K562 (cell line): ENCODE data around the gene MEOX2. TPM values are rescaled to one million over a fixed set of nuclear protein-coding genes. Genes with fewer than 3 reads are reported as not detected.

Experiments used
- ATAC-seq: fragments of 200-7000 bp; cut with Tn5 transposase; 3 replicates; pipeline ENCODE4 v1.9.1; 2020; ENCODE audit warnings: moderate library complexity
- Bru-seq: library from RNA; stranded (reverse); fragments of 400-500 nt; gene quantifications from one replicate; lab custom pipeline; 2021; lab: Mats Ljungman, UMichigan
- BruChase-seq, 2 experiments: library from RNA; stranded (reverse); fragments of 400-500 nt; gene quantifications; one replicate each; lab custom pipeline; 2021; lab: Mats Ljungman, UMichigan
- BruUV-seq: library from RNA; stranded (reverse); fragments of 400-500 nt; replicated peaks from 2 replicates; lab custom pipeline; 2021; lab: Mats Ljungman, UMichigan
- CTCF ChIA-PET: fragments of 300-600 bp; formaldehyde crosslinking; extraction: SDS; loops from one replicate; lab custom pipeline; 2021; ENCODE audit warnings: low intra/inter-chr PET ratio; lab: Yijun Ruan, JAX
- POLR2A ChIA-PET: fragments of 300-600, 350-650 bp; sonication (Branson Sonifier 250); formaldehyde crosslinking; extraction: SDS; loops from one replicate; lab custom pipeline; 2021; ENCODE audit warnings: antibody characterized with exemption, inconsistent platforms; lab: Yijun Ruan, JAX
- DNase-seq, 4 experiments: peaks; one replicate each; pipeline versions ENCODE4 v3.0.0 to v3.0.0-alpha.2; 2011 to 2018; ENCODE audit warnings: low spot score in 3 of 4, mixed read lengths in 3 of 4; ENCODE audit errors: extremely low read depth in 1 of 4
- FAIRE-seq: peaks from 2 replicates; lab custom pipeline; 2011; peaks lifted over from hg19 to GRCh38; lab: Jason Lieb, UNC
- H2AFZ ChIP-seq: 2 replicates; pipeline ENCODE4 v1.6.0; 2011; ENCODE audit warnings: low read depth, low read length, control low read depth, inconsistent platforms
- H3K27ac ChIP-seq: fragments of 200-600 bp; 3 replicates; pipeline ENCODE4 v1.8.0; 2011; ENCODE audit warnings: low read depth, mild to moderate bottlenecking, control low read depth, inconsistent platforms, low read length, moderate library complexity, mixed read lengths; ENCODE audit errors: extremely low read depth
- H3K27me3 ChIP-seq, 2 experiments: fragments of 300-600 bp in 1 of 2; 2 replicates in 1 of 2; 3 replicates in 1 of 2; pipeline versions ENCODE4 v1.6.0 to v1.8.0; 2011; ENCODE audit warnings: inconsistent platforms in 2 of 2, low read length in 2 of 2, mild to moderate bottlenecking in 1 of 2, mixed read lengths in 1 of 2, moderate library complexity in 1 of 2; ENCODE audit not compliant: control insufficient read depth in 2 of 2, insufficient read depth in 2 of 2
- H3K36me3 ChIP-seq: fragments of 300-600 bp; 3 replicates; pipeline ENCODE4 v1.8.0; 2011; ENCODE audit warnings: mild to moderate bottlenecking, low read length, inconsistent platforms; ENCODE audit not compliant: control insufficient read depth, insufficient read depth
- H3K4me1 ChIP-seq, 2 experiments: fragments of 200-600 bp in 1 of 2; replicated peaks in 1 of 2; 2 replicates in 1 of 2; 3 replicates in 1 of 2; pipeline versions ENCODE4 v1.5.1 to v1.8.0; 2011; ENCODE audit warnings: inconsistent platforms in 2 of 2, low read length in 2 of 2, mild to moderate bottlenecking in 1 of 2, mixed read lengths in 1 of 2, moderate library complexity in 1 of 2; ENCODE audit not compliant: control insufficient read depth in 2 of 2, insufficient read depth in 2 of 2
- H3K4me2 ChIP-seq: 2 replicates; pipeline ENCODE4 v1.6.1; 2011; ENCODE audit warnings: low read length, control low read depth, inconsistent platforms, mixed read lengths; ENCODE audit not compliant: insufficient read depth
- H3K4me3 ChIP-seq: fragments of 200-600 bp; sonication (generic), shearing (Covaris generic); 2 replicates; pipeline ENCODE4 v1.5.1; 2016; ENCODE audit warnings: control low read depth, inconsistent platforms
- H3K79me2 ChIP-seq: fragments of 200-600 bp; 3 replicates; pipeline ENCODE4 v1.8.0; 2011; ENCODE audit warnings: low read length, inconsistent platforms; ENCODE audit not compliant: control insufficient read depth, insufficient read depth
- H3K9ac ChIP-seq, 2 experiments: 2 replicates each; pipeline versions ENCODE4 v1.6.0 to v1.6.1; 2011; ENCODE audit warnings: low read depth in 2 of 2, low read length in 2 of 2, control low read depth in 1 of 2, inconsistent platforms in 1 of 2, mild to moderate bottlenecking in 1 of 2, mixed read lengths in 1 of 2; ENCODE audit not compliant: insufficient read depth in 1 of 2
- H3K9me1 ChIP-seq: one replicate; pipeline ENCODE4 v1.6.0; 2011; ENCODE audit warnings: inconsistent platforms, mild to moderate bottlenecking, low read length, moderate library complexity; ENCODE audit not compliant: control insufficient read depth, insufficient read depth
- H3K9me3 ChIP-seq: replicated peaks from 2 replicates; pipeline ENCODE4 v1.5.1; 2011; ENCODE audit warnings: low read depth, low read length, inconsistent platforms; ENCODE audit not compliant: control insufficient read depth, insufficient read depth
- H4K20me1 ChIP-seq: replicated peaks from 2 replicates; pipeline ENCODE4 v1.6.1; 2011; ENCODE audit warnings: low read length, inconsistent platforms, mixed read lengths; ENCODE audit not compliant: control insufficient read depth, insufficient read depth
- CEBPB ChIP-seq: fragments of 450-650 bp; IDR thresholded peaks from 2 replicates; pipeline ENCODE4 v1.6.1; 2016; ENCODE audit warnings: missing genetic modification characterization, missing compliant biosample characterization
- DDX20 ChIP-seq: fragments of 450-650 bp; IDR thresholded peaks from 2 replicates; pipeline ENCODE4 v1.6.1; 2016; ENCODE audit warnings: missing genetic modification characterization, low read depth, mild to moderate bottlenecking, missing compliant biosample characterization, moderate library complexity
- FOSL1 ChIP-seq: fragments of 200-800 bp; sonication (Bioruptor generic); conservative IDR thresholded peaks from 2 replicates; pipeline ENCODE4 v1.6.1; 2016; ENCODE audit warnings: missing genetic modification characterization, missing compliant biosample characterization
- FOXM1 ChIP-seq, 2 experiments: fragments of 450-650 bp in 1 of 2; sonication (generic) in 1 of 2; formaldehyde crosslinking in 1 of 2; IDR thresholded peaks; 2 replicates each; pipeline versions ENCODE4 v1.6.1 to v1.9.0; 2017 to 2022; ENCODE audit warnings: low read depth in 2 of 2, mild to moderate bottlenecking in 2 of 2, missing genetic modification reagents in 1 of 2, moderate library complexity in 1 of 2
- HNRNPH1 ChIP-seq: fragments of 200-400 bp; formaldehyde crosslinking; optimal IDR thresholded peaks from 2 replicates; pipeline ENCODE3; 2017; ENCODE audit warnings: low read depth, mild to moderate bottlenecking, low read length, moderate library complexity
- NFATC3 ChIP-seq: fragments of 450-650 bp; IDR thresholded peaks from 2 replicates; pipeline ENCODE4 v1.6.1; 2017; ENCODE audit warnings: mild to moderate bottlenecking
- PTRF ChIP-seq: fragments of 450-650 bp; IDR thresholded peaks from 2 replicates; pipeline ENCODE4 v1.6.1; 2016; ENCODE audit warnings: mild to moderate bottlenecking, missing genetic modification characterization, missing compliant biosample characterization
- RB1 ChIP-seq: fragments of 450-650 bp; IDR thresholded peaks from 2 replicates; pipeline ENCODE4 v1.6.1; 2017; ENCODE audit warnings: low read depth, mild to moderate bottlenecking
- RBM34 ChIP-seq: fragments of 200-400 bp; formaldehyde crosslinking; IDR thresholded peaks from 2 replicates; pipeline ENCODE4 v1.6.1; 2018; ENCODE audit warnings: low read length, borderline replicate concordance; ENCODE audit not compliant: insufficient read depth
- SMARCB1 ChIP-seq: IDR thresholded peaks from 2 replicates; pipeline ENCODE4 v1.6.1; 2011; ENCODE audit warnings: improper control_type of control experiment, low read depth; ENCODE audit not compliant: insufficient read length
- TEAD1 ChIP-seq, 2 experiments: fragments of 450-650 bp in 1 of 2; sonication (generic) in 1 of 2; formaldehyde crosslinking; IDR thresholded peaks; 2 replicates each; pipeline versions ENCODE4 v1.4.0 to v1.8.0; 2020 to 2022; ENCODE audit warnings: mild to moderate bottlenecking in 2 of 2, missing genetic modification reagents in 1 of 2
- ZFP30 ChIP-seq: fragments of 250-450 bp; sonication (Bioruptor Pico); IDR thresholded peaks from 2 replicates; pipeline ENCODE4 v1.8.0; 2022; ENCODE audit warnings: moderate library complexity, mild to moderate bottlenecking, inconsistent platforms, borderline replicate concordance
- ZFPM2 ChIP-seq: fragments of 250-450 bp; sonication (Bioruptor Pico); IDR thresholded peaks from 2 replicates; pipeline ENCODE4 v1.5.1; 2022; ENCODE audit warnings: mild to moderate bottlenecking
- WGBS: fragments of 100-300 bp; shearing (Covaris generic); methylation state at CpG from one replicate; pipeline ENCODE4 v1.1.6; 2016; ENCODE audit warnings: low coverage, mixed read lengths; ENCODE audit not compliant: insufficient coverage; ENCODE audit errors: missing lambda C conversion rate; 5-methylcytosine and 5-hydroxymethylcytosine counted together
- in situ Hi-C: fragments of 300-500 bp; cut with MboI; formaldehyde crosslinking; loops from 4 replicates; pipeline ENCODE4 v1.15.0; 2018; ENCODE audit warnings: inconsistent platforms, mixed read lengths
- intact Hi-C: fragments of 100-400 bp; cut with micrococcal nuclease; formaldehyde crosslinking; loops from 2 replicates; pipeline ENCODE4 v1.14.2; 2022
- long read RNA-seq, 3 experiments: library from polyadenylated mRNA in 2 of 3; library from RNA in 1 of 3; unstranded in 2 of 3; stranded (forward) in 1 of 3; transcript quantifications; one replicate each; pipeline ENCODE4 v2.0.0, GENCODE V29; 2019 to 2022
- polyA minus RNA-seq, 3 experiments: library from RNA; depleted of rRNA, polyadenylated mRNA; stranded (reverse); fragments of >200 nt; gene quantifications; 2 replicates each; pipeline ENCODE4 v1.2.3, GENCODE V29; 2011
- polyA plus RNA-seq, 8 experiments: library from polyadenylated mRNA; depleted of rRNA in 4 of 8; stranded (reverse) in 5 of 8; unstranded in 3 of 8; fragments of >200 nt; fragmentation: Nextera tagmentation in 2 of 8; fragmentation: Illumina TruSeq in 1 of 8; extraction: Ambion mirVana in 2 of 8; extraction: Trizol in 1 of 8; gene quantifications; 2 replicates each; pipeline versions ENCODE4 v1.2.1 to v1.2.3, GENCODE V29; 2011 to 2014; ENCODE audit warnings: inconsistent platforms in 1 of 8, missing spikeins in 1 of 8
- total RNA-seq, 7 experiments: library from RNA; depleted of rRNA in 6 of 7; stranded (reverse); fragments of >200 nt in 6 of 7; fragmentation: Illumina TruSeq in 2 of 7; extraction: Trizol in 2 of 7; gene quantifications; 2 replicates each; pipeline versions ENCODE4 v1.2.1 to v1.2.3, GENCODE V29; 2011 to 2021; ENCODE audit warnings: low replicate concordance in 1 of 7
- TF ChIP-seq, protein P1 (sequence below): fragments of 450-650 bp; IDR thresholded peaks from 2 replicates; pipeline ENCODE4 v1.6.1; 2014; ENCODE audit warnings: low read depth, mild to moderate bottlenecking, moderate library complexity, borderline replicate concordance
- TF ChIP-seq, protein P2 (sequence below): fragments of 250-450 bp; sonication (Bioruptor Pico); IDR thresholded peaks from 2 replicates; pipeline ENCODE4 v1.5.0; 2022; ENCODE audit warnings: mild to moderate bottlenecking

Gene MEOX2
- total RNA-seq (2011; cell fraction: chromatin; rRNA removed; ENCODE audit: low replicate concordance): not detected in 2 replicates
- total RNA-seq (2011; cell fraction: nucleolus; rRNA removed): not detected in 2 replicates
- total RNA-seq (2011; cell fraction: nucleoplasm; rRNA removed): not detected in 2 replicates
- not detected in 2 replicates for total RNA-seq (2014; rRNA removed)
- not detected in 2 replicates for total RNA-seq (2014; rRNA removed; fragmentation: Illumina TruSeq; extraction: Trizol)
- not detected in 2 replicates for total RNA-seq (2015; rRNA removed; fragmentation: Illumina TruSeq; extraction: Trizol)
- not detected in 2 replicates for total RNA-seq (2021)
- polyA plus RNA-seq (2011; rRNA removed): not detected in 2 replicates
- polyA plus RNA-seq (2011; cell fraction: cytosol; rRNA removed): not detected in 2 replicates
- polyA plus RNA-seq (2011; cell fraction: nucleus; rRNA removed): not detected in 2 replicates
- polyA plus RNA-seq (2012): not detected in 2 replicates
- not detected in 2 replicates for polyA plus RNA-seq (2014; fragmentation: Illumina TruSeq; extraction: Trizol)
- polyA plus RNA-seq (2014; fragmentation: Nextera tagmentation; extraction: Ambion mirVana): not detected
- not detected in 2 replicates for polyA plus RNA-seq (2014; rRNA removed)
- not detected in 2 replicates for polyA minus RNA-seq (2011; rRNA and poly(A)+ RNA removed)
- not detected in 2 replicates for polyA minus RNA-seq (2011; cell fraction: cytosol; rRNA and poly(A)+ RNA removed)
- polyA minus RNA-seq (2011; cell fraction: nucleus; rRNA and poly(A)+ RNA removed): not detected in 2 replicates
- Bru-seq, nascent RNA: not detected
- BruChase-seq, experiment 1, labeled RNA remaining after a 2-hour chase: not detected
- not detected for BruChase-seq, experiment 2, labeled RNA remaining after a 6-hour chase
- long read RNA-seq, experiment 1: 0 reads
- long read RNA-seq, experiment 2: 0 reads
- long read RNA-seq, experiment 3: 0 reads

- Histone ChIP-seq H3K79me2 (no peaks in the 10 kb centered on the region), H3K27ac (no peak within 1 kb of the TSS), H3K4me1 (no peaks in the 10 kb centered on the region), H3K4me3 (no peak within 1 kb of the TSS), H3K4me2 (no peak within 1 kb of the TSS), H3K27me3 (no peaks in the 10 kb centered on the region), H4K20me1 (no peaks in the 10 kb centered on the region), H3K9ac (no peak within 1 kb of the TSS), H2AFZ (no peak within 1 kb of the TSS), H3K9me3 (no peaks in the 10 kb centered on the region), H3K36me3 (no peaks in the 10 kb centered on the region), H3K9me1 (no peaks in the 10 kb centered on the region)
- intact Hi-C loops: no loop called here
- FAIRE-seq (no peak), DNase-seq (no peak), ATAC-seq (no peak)
- POLR2A ChIA-PET: interaction anchor here (0.5 to 0.9 kb wide), 3 partner anchors 105 to 875 kb away, joined by 3 read pairs; no protein-coding TSS in a partner anchor
- no TSS peak for BruUV-seq
- CTCF ChIA-PET: no interaction called here
- WGBS: 2% methylated on average over 28 of the region's 32 CpGs
- in situ Hi-C loops: no loop called here
- TF ChIP-seq TEAD1 (CRISPR knock-in tag; IDR thresholded peaks at IDR 0.05) (no peak), PTRF (no peak), RB1 (no peak), CEBPB (no peak), FOXM1 (IDR thresholded peaks at IDR 0.05; ENCODE audit: low read depth) (no peak), FOXM1 (CRISPR knock-in tag; IDR thresholded peaks at IDR 0.05; ENCODE audit: low read depth) (no peak), ZFPM2 (CRISPR knock-in tag) (no peak), FOSL1 (tag) (no peak), ZFP30 (CRISPR knock-in tag) (no peak), SMARCB1 (no peak), NFATC3 (no peak), HNRNPH1 (no peak), DDX20 (no peak), RBM34 (no peak)
- TF ChIP-seq, protein P1, sequence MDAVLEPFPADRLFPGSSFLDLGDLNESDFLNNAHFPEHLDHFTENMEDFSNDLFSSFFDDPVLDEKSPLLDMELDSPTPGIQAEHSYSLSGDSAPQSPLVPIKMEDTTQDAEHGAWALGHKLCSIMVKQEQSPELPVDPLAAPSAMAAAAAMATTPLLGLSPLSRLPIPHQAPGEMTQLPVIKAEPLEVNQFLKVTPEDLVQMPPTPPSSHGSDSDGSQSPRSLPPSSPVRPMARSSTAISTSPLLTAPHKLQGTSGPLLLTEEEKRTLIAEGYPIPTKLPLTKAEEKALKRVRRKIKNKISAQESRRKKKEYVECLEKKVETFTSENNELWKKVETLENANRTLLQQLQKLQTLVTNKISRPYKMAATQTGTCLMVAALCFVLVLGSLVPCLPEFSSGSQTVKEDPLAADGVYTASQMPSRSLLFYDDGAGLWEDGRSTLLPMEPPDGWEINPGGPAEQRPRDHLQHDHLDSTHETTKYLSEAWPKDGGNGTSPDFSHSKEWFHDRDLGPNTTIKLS: no peak
- TF ChIP-seq, protein P2, sequence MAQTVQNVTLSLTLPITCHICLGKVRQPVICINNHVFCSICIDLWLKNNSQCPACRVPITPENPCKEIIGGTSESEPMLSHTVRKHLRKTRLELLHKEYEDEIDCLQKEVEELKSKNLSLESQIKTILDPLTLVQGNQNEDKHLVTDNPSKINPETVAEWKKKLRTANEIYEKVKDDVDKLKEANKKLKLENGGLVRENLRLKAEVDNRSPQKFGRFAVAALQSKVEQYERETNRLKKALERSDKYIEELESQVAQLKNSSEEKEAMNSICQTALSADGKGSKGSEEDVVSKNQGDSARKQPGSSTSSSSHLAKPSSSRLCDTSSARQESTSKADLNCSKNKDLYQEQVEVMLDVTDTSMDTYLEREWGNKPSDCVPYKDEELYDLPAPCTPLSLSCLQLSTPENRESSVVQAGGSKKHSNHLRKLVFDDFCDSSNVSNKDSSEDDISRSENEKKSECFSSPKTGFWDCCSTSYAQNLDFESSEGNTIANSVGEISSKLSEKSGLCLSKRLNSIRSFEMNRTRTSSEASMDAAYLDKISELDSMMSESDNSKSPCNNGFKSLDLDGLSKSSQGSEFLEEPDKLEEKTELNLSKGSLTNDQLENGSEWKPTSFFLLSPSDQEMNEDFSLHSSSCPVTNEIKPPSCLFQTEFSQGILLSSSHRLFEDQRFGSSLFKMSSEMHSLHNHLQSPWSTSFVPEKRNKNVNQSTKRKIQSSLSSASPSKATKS (CRISPR knock-in tag): no peak
These were observed at the start of gene MEOX2 for GRCh38 chr7:15686295-15686956. MEOX2 (minus strand) TSS chr7:15686683; CDS start chr7:15686402, 281 bp downstream.
